Keratinocyte (primary cell): Measurements from ENCODE around the gene BICDL2. TPM values are rescaled to one million over a fixed set of nuclear protein-coding genes. Genes with fewer than 3 reads are reported as not detected.
A peak's percentile ranks its signal among the peaks of the same experiment; 100 is the strongest.

Experiments
- DNase-seq: peaks from one replicate; pipeline ENCODE4 v3.0.0-alpha.2; 2011; ENCODE audit warnings: low read depth, missing footprints, low spot score
- FAIRE-seq: peaks from 2 replicates; lab custom pipeline; 2011; peaks lifted over from hg19 to GRCh38; lab: Jason Lieb, UNC
- H2AFZ ChIP-seq: 2 replicates; pipeline ENCODE4 v1.6.0; 2012; ENCODE audit warnings: low read length, control low read depth, inconsistent platforms; ENCODE audit not compliant: control insufficient read depth
- H3K27ac ChIP-seq: 2 replicates; pipeline ENCODE4 v1.5.1; 2011; ENCODE audit warnings: low read length; ENCODE audit not compliant: control insufficient read depth, insufficient read depth
- H3K27me3 ChIP-seq: 3 replicates; pipeline ENCODE4 v1.6.0; 2011; ENCODE audit warnings: low read length; ENCODE audit not compliant: control insufficient read depth, insufficient read depth; ENCODE audit errors: extremely low read depth
- H3K36me3 ChIP-seq, 2 experiments: 2 replicates in 1 of 2; 3 replicates in 1 of 2; pipeline ENCODE4 v1.5.1; 2011; ENCODE audit warnings: low read length in 2 of 2, mild to moderate bottlenecking in 1 of 2; ENCODE audit not compliant: control insufficient read depth in 2 of 2, insufficient read depth in 2 of 2; ENCODE audit errors: extremely low read depth in 1 of 2
- H3K4me1 ChIP-seq: 3 replicates; pipeline ENCODE4 v1.5.1; 2011; ENCODE audit warnings: low read length; ENCODE audit not compliant: control insufficient read depth, insufficient read depth; ENCODE audit errors: extremely low read depth
- H3K4me2 ChIP-seq: 3 replicates; pipeline ENCODE4 v1.6.0; 2011; ENCODE audit warnings: low read depth, low read length; ENCODE audit not compliant: control insufficient read depth, insufficient read depth; ENCODE audit errors: extremely low read depth
- H3K4me3 ChIP-seq, 3 experiments: fragments of 200-600 bp in 1 of 3; sonication (generic) in 1 of 3; 2 replicates in 2 of 3; 3 replicates in 1 of 3; pipeline ENCODE4 v1.5.1; 2011 to 2016; ENCODE audit warnings: low read length in 3 of 3, mild to moderate bottlenecking in 3 of 3, control low read depth in 2 of 3, inconsistent platforms in 1 of 3, low read depth in 1 of 3, mixed read lengths in 1 of 3, mixed run types in 1 of 3, moderate library complexity in 1 of 3; ENCODE audit not compliant: control insufficient read depth in 2 of 3, insufficient read depth in 2 of 3; ENCODE audit errors: extremely low read depth in 1 of 3
- H3K79me2 ChIP-seq: 2 replicates; pipeline ENCODE4 v1.6.0; 2012; ENCODE audit warnings: low read length; ENCODE audit not compliant: control insufficient read depth, insufficient read depth
- H3K9ac ChIP-seq: 3 replicates; pipeline ENCODE4 v1.6.0; 2011; ENCODE audit warnings: low read length; ENCODE audit not compliant: control insufficient read depth, insufficient read depth; ENCODE audit errors: extremely low read depth
- H3K9me1 ChIP-seq: 3 replicates; pipeline ENCODE4 v1.6.0; 2011; ENCODE audit warnings: low read length; ENCODE audit not compliant: control insufficient read depth, insufficient read depth; ENCODE audit errors: extremely low read depth
- H3K9me3 ChIP-seq: 2 replicates; pipeline ENCODE4 v1.5.1; 2012; ENCODE audit warnings: low read depth, low read length; ENCODE audit not compliant: control insufficient read depth
- H4K20me1 ChIP-seq: 3 replicates; pipeline ENCODE4 v1.6.0; 2011; ENCODE audit warnings: low read length; ENCODE audit not compliant: control insufficient read depth, insufficient read depth; ENCODE audit errors: extremely low read depth
- CTCF ChIP-seq, 3 experiments: IDR thresholded peaks in 1 of 3; conservative IDR thresholded peaks in 1 of 3; optimal IDR thresholded peaks in 1 of 3; 2 replicates in 2 of 3; 3 replicates in 1 of 3; pipeline versions ENCODE3 to v1.5.1; 2011; ENCODE audit warnings: low read length in 3 of 3, mild to moderate bottlenecking in 3 of 3, moderate library complexity in 2 of 3, control low read depth in 1 of 3, inconsistent platforms in 1 of 3; ENCODE audit not compliant: insufficient read depth in 2 of 3; ENCODE audit errors: extremely low read depth in 1 of 3
- EZH2 ChIP-seq: IDR thresholded peaks from one replicate; pipeline ENCODE4 v1.6.1; 2012; ENCODE audit warnings: inconsistent platforms, mild to moderate bottlenecking, low read length, moderate library complexity
- dilution Hi-C: fragments of 300-500 bp; cut with MboI; formaldehyde crosslinking; loops from one replicate; pipeline ENCODE4 v1.7.0; 2020; ENCODE audit warnings: low sequenced_read_pairs; ENCODE audit not compliant: extremely low pct_ligation_motif_present
- polyA plus RNA-seq, 5 experiments: library from polyadenylated mRNA; depleted of rRNA in 3 of 5; stranded (reverse) in 3 of 5; stranded (forward) in 1 of 5; unstranded in 1 of 5; fragments of >200 nt; gene quantifications; 1 replicate in 1 of 5; 2 replicates in 3 of 5; 3 replicates in 1 of 5; pipeline versions ENCODE4 v1.2.1 to v1.2.3, GENCODE V29; 2011 to 2012; ENCODE audit warnings: missing spikeins in 2 of 5, low read depth in 1 of 5, low replicate concordance in 1 of 5

The BICDL2 gene
- polyA plus RNA-seq, 1 donor (not counting 4 experiments of a cell fraction or from before 2014, with no cell fraction given) = 1.3 TPM

- Histone ChIP-seq H3K4me1 (peaks cover 25% of the 10 kb centered on the region), H3K27ac (peak overlapping the region; percentile 97), H2AFZ (no peak overlapping the region), H3K27me3 (no peaks in the 10 kb centered on the region), H3K9me3 (no peaks in the 10 kb centered on the region), H3K4me3 (peak overlapping the region; percentile 80 to 85 (median 84)), H3K79me2 (no peaks in the 10 kb centered on the region), H3K9me1 (no peaks in the 10 kb centered on the region), H3K4me2 (peak overlapping the region; percentile 81), H3K36me3 (peaks cover 4 to 19% of the 10 kb centered on the region in 2 experiments), H4K20me1 (no peaks in the 10 kb centered on the region), H3K9ac (peak overlapping the region; percentile 97)
- peak; percentile 79 for DNase-seq
- TF ChIP-seq EZH2 (no peak), CTCF (optimal IDR thresholded peaks at IDR 0.05 in 1 of 3, IDR thresholded peaks at IDR 0.05 in 1 of 3, conservative IDR thresholded peaks at IDR 0.05 in 1 of 3; ENCODE audit: extremely low read depth in 1 of 3, insufficient read depth in 2 of 3, low read length in 3 of 3) (no peak)
- dilution Hi-C loops = no loop called here
- FAIRE-seq = peak; percentile 60
Observed at GRCh38 chr16:3020604-3021448, 15.9 kb downstream of the BICDL2 start.

GRCh38 chr16:3020247-3020603 is 16.5 kb downstream of the BICDL2 start, which contains the start of gene TNFRSF12A:
TNFRSF12A (plus strand) TSS chr16:3020368; CDS start chr16:3020398, 30 bp downstream.
- H3K9me3 ChIP-seq = no peaks in the 10 kb centered on the region
- H3K36me3 ChIP-seq = peaks cover 4 to 15% of the 10 kb centered on the region in 2 experiments
- no peaks in the 10 kb centered on the region for H3K9me1 ChIP-seq
- H3K79me2 ChIP-seq = no peaks in the 10 kb centered on the region
- dilution Hi-C loops = no loop called here
- no peak for FAIRE-seq
- H3K9ac ChIP-seq = peak within 1 kb of the TSS; percentile 97
- H3K4me1 ChIP-seq = peaks cover 23% of the 10 kb centered on the region
- peak within 1 kb of the TSS; percentile 80 to 85 (median 84) for H3K4me3 ChIP-seq
- no peak for DNase-seq
- H3K27me3 ChIP-seq = no peaks in the 10 kb centered on the region
- no peak for TF ChIP-seq CTCF (optimal IDR thresholded peaks at IDR 0.05 in 1 of 3, IDR thresholded peaks at IDR 0.05 in 1 of 3, conservative IDR thresholded peaks at IDR 0.05 in 1 of 3; ENCODE audit: extremely low read depth in 1 of 3, insufficient read depth in 2 of 3, low read length in 3 of 3)
- no peak for TF ChIP-seq EZH2
- peak within 1 kb of the TSS; percentile 97 for H3K27ac ChIP-seq
- H2AFZ ChIP-seq = peak within 1 kb of the TSS; percentile 83
- H4K20me1 ChIP-seq = no peaks in the 10 kb centered on the region
- H3K4me2 ChIP-seq = peak within 1 kb of the TSS; percentile 81
